Upper lobe of left lung (tissue), 4 donors: ENCODE data around the gene MGME1.

Experiments
- CTCF ChIP-seq, 6 experiments: fragments of 450-650 bp in 4 of 6; fragments of 200-600 bp in 2 of 6; sonication (generic) in 2 of 6; IDR thresholded peaks; one replicate each; pipeline ENCODE4 v1.5.1; 2016 to 2019; ENCODE audit warnings: antibody characterized with exemption in 6 of 6
- POLR2A ChIP-seq, 4 donors: fragments of 450-650 bp; IDR thresholded peaks; one replicate each; pipeline ENCODE4 v1.5.1; 2016 to 2017; ENCODE audit warnings: antibody characterized with exemption in 4 of 4, mild to moderate bottlenecking in 2 of 4
- POLR2AphosphoS5 ChIP-seq, 2 donors: sonication (generic); formaldehyde crosslinking; IDR thresholded peaks; one replicate each; pipeline ENCODE4 v1.5.1; 2017; ENCODE audit warnings: antibody characterized with exemption in 2 of 2

GRCh38 chr20:17995967-17996819 is 27.4 kb downstream of the MGME1 start:
- TF ChIP-seq POLR2AphosphoS5 (IDR thresholded peaks at IDR 0.05) (no peak), CTCF (IDR thresholded peaks at IDR 0.05) (peak; percentile 82 to 94 (median 91)), POLR2A (IDR thresholded peaks at IDR 0.05) (no peak)
